ENCODE measurements around the gene DIRAS1.

GRCh38 chr19:2711172-2711874 lies 9.8 kb downstream of the DIRAS1 start:
- no peak for TF ChIP-seq POLR2A (IDR thresholded peaks at IDR 0.05)
- no peak for TF ChIP-seq CTCF (IDR thresholded peaks at IDR 0.05)
